Measurements from ENCODE around the gene TRANK1.

DNA sequence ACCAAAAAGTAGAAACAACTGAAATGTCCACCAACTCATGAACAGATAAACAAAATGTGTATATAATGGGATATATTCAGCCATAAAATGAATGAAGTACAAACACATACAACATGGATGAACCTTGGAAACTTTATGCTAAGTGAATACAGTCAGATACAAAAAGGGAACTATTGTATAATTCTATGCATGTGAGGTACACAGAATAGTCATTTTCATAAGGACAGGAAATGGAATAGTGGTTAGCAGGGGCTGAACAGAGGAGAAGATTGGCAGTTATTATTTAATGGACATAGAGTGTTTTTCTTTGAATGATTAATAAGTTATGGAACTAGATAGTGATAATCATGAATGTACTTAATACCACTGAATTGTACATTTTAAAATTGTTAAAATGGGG lies 20.0 kb upstream of the TRANK1 start:
- TF ChIP-seq, protein P1, sequence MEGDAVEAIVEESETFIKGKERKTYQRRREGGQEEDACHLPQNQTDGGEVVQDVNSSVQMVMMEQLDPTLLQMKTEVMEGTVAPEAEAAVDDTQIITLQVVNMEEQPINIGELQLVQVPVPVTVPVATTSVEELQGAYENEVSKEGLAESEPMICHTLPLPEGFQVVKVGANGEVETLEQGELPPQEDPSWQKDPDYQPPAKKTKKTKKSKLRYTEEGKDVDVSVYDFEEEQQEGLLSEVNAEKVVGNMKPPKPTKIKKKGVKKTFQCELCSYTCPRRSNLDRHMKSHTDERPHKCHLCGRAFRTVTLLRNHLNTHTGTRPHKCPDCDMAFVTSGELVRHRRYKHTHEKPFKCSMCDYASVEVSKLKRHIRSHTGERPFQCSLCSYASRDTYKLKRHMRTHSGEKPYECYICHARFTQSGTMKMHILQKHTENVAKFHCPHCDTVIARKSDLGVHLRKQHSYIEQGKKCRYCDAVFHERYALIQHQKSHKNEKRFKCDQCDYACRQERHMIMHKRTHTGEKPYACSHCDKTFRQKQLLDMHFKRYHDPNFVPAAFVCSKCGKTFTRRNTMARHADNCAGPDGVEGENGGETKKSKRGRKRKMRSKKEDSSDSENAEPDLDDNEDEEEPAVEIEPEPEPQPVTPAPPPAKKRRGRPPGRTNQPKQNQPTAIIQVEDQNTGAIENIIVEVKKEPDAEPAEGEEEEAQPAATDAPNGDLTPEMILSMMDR (IDR thresholded peaks at IDR 0.05; ENCODE audit: poor library complexity, severe bottlenecking), result no peak
- TF ChIP-seq POLR2AphosphoS5 (IDR thresholded peaks at IDR 0.05) (no peak), EZH2 (IDR thresholded peaks at IDR 0.05; ENCODE audit: borderline replicate concordance, insufficient read depth, low read length, poor library complexity, severe bottlenecking) (no peak), RAD21 (conservative IDR thresholded peaks at IDR 0.05) (no peak)
